GM12801 (cell line): Measurements from ENCODE around the gene PTGER3.

Experiments
- TF ChIP-seq, protein P1 (sequence below): IDR thresholded peaks from one replicate; pipeline ENCODE4 v1.5.1; 2011; ENCODE audit warnings: control low read depth; ENCODE audit not compliant: insufficient read length; ENCODE audit errors: extremely low read depth

The PTGER3 gene

DNA sequence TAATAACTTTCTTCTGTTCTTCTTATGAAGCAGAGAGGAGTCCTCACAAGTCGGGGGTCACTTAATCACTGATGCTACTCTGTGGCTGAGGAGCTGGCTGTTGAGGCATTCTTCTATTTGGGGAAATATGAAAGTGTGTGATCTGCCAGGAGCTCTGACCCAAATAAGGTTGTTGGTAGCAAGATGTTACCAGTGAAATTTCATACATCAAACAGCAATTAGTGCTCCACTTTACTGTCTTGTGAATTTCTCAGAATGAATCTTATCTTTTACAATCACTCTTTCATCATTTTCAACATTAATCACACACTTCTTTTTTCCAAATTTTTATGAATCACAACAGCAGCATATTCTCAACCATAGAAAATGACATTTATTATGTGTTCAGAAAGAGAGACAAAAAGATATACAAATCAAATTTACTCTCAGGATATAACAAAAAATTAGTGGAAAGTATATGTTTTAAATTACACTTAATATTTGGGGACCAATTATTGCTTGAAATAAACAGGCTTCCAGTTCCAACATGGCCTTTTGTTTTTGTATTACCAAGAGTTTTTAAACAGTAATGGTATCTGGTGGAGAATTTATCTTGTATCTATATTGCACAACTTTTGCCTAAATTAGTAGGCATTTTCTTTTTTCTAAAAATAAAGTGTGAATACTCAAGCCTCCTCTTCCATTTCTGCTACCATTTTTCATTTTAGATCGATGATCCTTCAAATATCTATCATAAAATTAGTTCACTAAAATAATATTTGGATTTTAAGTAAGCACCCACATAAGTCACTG is 9.6 kb downstream of the PTGER3 start:
- TF ChIP-seq, protein P1, sequence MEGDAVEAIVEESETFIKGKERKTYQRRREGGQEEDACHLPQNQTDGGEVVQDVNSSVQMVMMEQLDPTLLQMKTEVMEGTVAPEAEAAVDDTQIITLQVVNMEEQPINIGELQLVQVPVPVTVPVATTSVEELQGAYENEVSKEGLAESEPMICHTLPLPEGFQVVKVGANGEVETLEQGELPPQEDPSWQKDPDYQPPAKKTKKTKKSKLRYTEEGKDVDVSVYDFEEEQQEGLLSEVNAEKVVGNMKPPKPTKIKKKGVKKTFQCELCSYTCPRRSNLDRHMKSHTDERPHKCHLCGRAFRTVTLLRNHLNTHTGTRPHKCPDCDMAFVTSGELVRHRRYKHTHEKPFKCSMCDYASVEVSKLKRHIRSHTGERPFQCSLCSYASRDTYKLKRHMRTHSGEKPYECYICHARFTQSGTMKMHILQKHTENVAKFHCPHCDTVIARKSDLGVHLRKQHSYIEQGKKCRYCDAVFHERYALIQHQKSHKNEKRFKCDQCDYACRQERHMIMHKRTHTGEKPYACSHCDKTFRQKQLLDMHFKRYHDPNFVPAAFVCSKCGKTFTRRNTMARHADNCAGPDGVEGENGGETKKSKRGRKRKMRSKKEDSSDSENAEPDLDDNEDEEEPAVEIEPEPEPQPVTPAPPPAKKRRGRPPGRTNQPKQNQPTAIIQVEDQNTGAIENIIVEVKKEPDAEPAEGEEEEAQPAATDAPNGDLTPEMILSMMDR, result no peak

DNA sequence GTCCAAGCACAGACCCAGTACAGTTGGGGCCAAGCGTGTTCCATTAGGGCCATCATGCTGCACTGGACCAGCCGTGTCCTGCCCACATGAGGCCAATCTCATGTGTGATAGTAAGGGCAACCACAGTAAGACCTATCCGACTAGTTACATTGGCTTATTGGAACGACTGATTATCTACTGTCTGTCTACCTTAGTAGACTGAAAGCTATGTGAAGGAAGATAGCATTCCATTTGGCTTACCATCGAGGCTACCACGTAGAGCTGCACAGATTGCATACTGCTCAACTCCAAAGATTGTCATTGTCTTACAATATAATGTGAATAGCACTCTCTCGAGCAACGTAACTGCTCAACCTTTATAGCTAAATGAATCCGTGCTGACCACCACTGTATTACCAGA is 10.6 kb downstream of the PTGER3 start:
- TF ChIP-seq, protein P1, result no peak

DNA sequence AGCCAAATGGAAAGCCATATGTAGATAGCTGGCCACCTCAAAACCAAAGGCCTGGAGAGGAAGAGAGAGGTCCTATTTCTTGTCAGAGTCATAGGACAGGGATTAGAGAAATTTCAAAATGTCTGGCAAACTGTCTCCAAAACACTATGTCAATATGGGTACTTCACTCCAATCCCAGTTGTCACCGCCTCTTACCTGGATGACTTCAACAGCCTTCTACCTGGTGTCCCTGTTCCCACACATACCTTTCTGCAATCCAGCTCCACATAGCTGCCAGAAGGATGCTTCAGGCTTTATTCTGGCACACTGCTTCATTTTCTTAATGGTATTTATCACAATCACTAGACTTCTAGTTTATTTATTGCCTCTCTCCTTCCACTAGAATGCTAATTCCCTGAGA is 14.5 kb downstream of the PTGER3 start:
- TF ChIP-seq, protein P1, result no peak

DNA sequence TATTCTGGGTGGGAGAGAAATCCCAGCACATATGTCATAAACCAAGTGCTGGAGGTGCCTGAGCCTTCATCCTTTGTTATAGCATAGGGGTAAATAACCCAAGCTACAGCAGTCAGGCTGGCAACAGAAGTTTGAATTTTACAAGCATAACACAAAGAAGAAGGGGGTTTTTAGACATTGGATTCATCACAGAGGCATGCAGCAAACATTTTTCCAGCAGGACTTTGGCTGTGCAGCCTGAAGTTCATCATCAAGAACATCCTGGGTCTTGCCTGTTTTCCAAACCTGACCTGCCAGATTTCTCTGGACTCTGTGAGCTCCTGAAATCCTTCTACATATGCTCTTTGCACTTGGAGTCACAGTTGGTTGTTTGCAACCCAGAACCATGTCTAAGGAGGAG is 16.2 kb downstream of the PTGER3 start:
- TF ChIP-seq, protein P1, result no peak

DNA sequence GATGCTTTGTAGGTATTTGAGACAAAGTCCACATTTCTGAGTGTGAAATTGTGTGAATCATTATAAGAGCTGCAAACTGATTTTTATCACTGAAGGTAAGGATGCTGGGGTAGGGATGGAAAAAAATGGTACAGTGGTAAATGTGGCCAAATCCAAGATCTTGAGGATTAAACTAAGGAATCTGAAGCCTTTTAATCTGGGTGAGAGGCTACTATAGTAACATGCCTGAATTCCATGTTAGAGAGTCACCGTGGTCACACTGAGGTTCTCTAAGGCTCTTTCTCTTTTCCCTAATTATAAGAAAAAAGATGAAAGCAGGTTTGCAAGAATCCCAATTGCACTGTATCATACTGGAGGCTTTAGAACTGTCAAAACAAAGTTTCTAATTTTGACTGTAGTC is 17.6 kb downstream of the PTGER3 start:
- TF ChIP-seq, protein P1, result no peak

DNA sequence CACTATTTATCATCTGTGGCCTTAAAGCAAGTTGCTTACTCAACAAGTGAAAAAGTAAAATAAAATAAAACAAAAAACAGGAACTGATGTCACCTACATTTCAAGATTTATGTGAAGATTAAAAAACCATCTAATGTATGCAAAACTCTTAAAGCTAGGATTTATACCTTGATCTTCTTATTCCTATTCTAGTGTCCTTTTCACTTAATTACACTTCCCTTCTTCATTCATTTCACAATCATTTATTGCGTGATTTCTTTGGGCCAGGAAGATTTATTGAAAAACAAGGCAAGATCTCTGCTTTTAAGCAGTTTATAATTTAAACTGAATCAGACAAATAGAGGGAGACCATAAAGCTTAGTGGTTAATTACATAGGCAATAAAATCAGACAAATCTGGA is 18.6 kb downstream of the PTGER3 start:
- TF ChIP-seq, protein P1, result no peak

DNA sequence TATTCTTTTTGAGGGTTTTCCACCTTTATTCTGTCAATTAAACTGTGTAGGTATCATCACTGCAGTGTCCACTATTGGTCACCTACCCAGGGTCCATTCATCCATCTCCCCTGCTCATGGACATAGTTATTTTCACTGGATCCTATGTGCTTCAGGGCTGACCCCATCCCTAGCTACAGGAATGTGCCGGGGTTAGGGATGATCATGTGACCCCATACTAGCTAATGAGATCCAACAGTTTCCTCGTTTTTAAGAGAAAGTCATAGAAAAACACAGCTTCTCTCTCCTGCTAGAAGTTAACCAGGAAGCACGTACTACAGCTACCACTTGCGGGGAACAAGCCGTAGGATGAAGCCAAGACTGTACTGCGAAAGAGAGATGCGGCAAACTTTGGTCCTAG is 19.6 kb downstream of the PTGER3 start:
- TF ChIP-seq, protein P1, result no peak
